ENCODE data around the gene BCL2L1. TPM values are rescaled to one million over a fixed set of nuclear protein-coding genes. Genes with fewer than 3 reads are reported as not detected.

The BCL2L1 gene
- total and polyA plus RNA-seq, 2 experiments from 2014 or later, result 42.4 to 110 TPM

GRCh38 chr20:31673435-31673834, 49.2 kb downstream of the BCL2L1 start:
- Histone ChIP-seq H4K20me1 (replicated peaks; ENCODE audit: insufficient read depth) (peaks cover 21% of the 10 kb centered on the region), H3K9me2 (ENCODE audit: insufficient read depth) (no peaks in the 10 kb centered on the region; the same call in 1 of the 2 replicates), H3K27ac (ENCODE audit: low read depth) (0 out of 2 replicates have a peak overlapping the region, but pooled peaks have one; percentile 6), H3K4me3 (no peak overlapping the region), H3K4me1 (ENCODE audit: insufficient read depth) (peaks cover 6% of the 10 kb centered on the region), H3F3A (replicated peaks; ENCODE audit: low read depth) (peaks cover 27% of the 10 kb centered on the region), H3K79me2 (replicated peaks; ENCODE audit: insufficient read depth) (peaks cover 37% of the 10 kb centered on the region), H3K27me3 (ENCODE audit: insufficient read depth) (no peaks in the 10 kb centered on the region), H3K4me2 (no peak overlapping the region), H2AFZ (no peak overlapping the region), H3K36me3 (ENCODE audit: insufficient read depth) (0 out of 2 replicates have a peak, but pooled peaks cover 9% of the 10 kb centered on the region)
- TF ChIP-seq CTCF (conservative IDR thresholded peaks at IDR 0.05; ENCODE audit: low read depth in 2 of 2), result no peak
- TF ChIP-seq JUNB (IDR thresholded peaks at IDR 0.05; ENCODE audit: unreplicated experiment), result no peak
- TF ChIP-seq REST (IDR thresholded peaks at IDR 0.05; ENCODE audit: unreplicated experiment), result no peak
- no peak for TF ChIP-seq ETS1 (IDR thresholded peaks at IDR 0.05)
- TF ChIP-seq POLR2AphosphoS5 (IDR thresholded peaks at IDR 0.05; ENCODE audit: low read depth), result no peak
- no peak for TF ChIP-seq EZH2phosphoT487 (IDR thresholded peaks at IDR 0.05; ENCODE audit: unreplicated experiment)
- no peak for TF ChIP-seq STAT1 (IDR thresholded peaks at IDR 0.05; ENCODE audit: unreplicated experiment)
- no peak for TF ChIP-seq ZNF114 (CRISPR knock-in tag; IDR thresholded peaks at IDR 0.05)
- ATAC-seq (no peak), DNase-seq (ENCODE audit: low spot score) (no peak)
- no peaks in the 10 kb centered on the region for H3K9me3 Mint-ChIP-seq
- peaks cover 15% of the 10 kb centered on the region for H3K36me3 Mint-ChIP-seq (ENCODE audit: low read depth)
- H3K4me3 Mint-ChIP-seq, result no peak overlapping the region
- peaks cover 5% of the 10 kb centered on the region for H3K27me3 Mint-ChIP-seq (ENCODE audit: insufficient read depth, low read depth, poor library complexity)
- H3K27ac Mint-ChIP-seq, result no peak overlapping the region
- peaks cover 13% of the 10 kb centered on the region for H3K4me1 Mint-ChIP-seq

- Histone ChIP-seq H4K20me1 (replicated peaks; ENCODE audit: insufficient read depth) (peaks cover 18% of the 10 kb centered on the region), H3K36me3 (ENCODE audit: insufficient read depth) (peaks cover 3% of the 10 kb centered on the region; the same call in 1 of the 2 replicates), H3K27me3 (ENCODE audit: insufficient read depth) (no peaks in the 10 kb centered on the region), H3K4me3 (no peak overlapping the region), H3F3A (replicated peaks; ENCODE audit: low read depth) (peaks cover 27% of the 10 kb centered on the region), H3K9me2 (ENCODE audit: insufficient read depth) (no peaks in the 10 kb centered on the region), H3K4me1 (ENCODE audit: insufficient read depth) (peaks cover 3% of the 10 kb centered on the region; the same call in 1 of the 2 replicates), H3K27ac (ENCODE audit: low read depth) (no peak overlapping the region), H3K79me2 (replicated peaks; ENCODE audit: insufficient read depth) (peaks cover 20% of the 10 kb centered on the region), H2AFZ (no peak overlapping the region), H3K4me2 (no peak overlapping the region)
- peaks cover 6% of the 10 kb centered on the region for H3K27me3 Mint-ChIP-seq (ENCODE audit: insufficient read depth, low read depth, poor library complexity)
- H3K9me3 Mint-ChIP-seq, result no peaks in the 10 kb centered on the region
- H3K4me3 Mint-ChIP-seq, result no peak overlapping the region
- no peak for DNase-seq (ENCODE audit: low spot score)
- H3K4me1 Mint-ChIP-seq, result peaks cover 18% of the 10 kb centered on the region
- H3K27ac Mint-ChIP-seq, result no peak overlapping the region
- ATAC-seq, result no peak
- H3K36me3 Mint-ChIP-seq (ENCODE audit: low read depth), result peaks cover 11% of the 10 kb centered on the region
- no peak for TF ChIP-seq EZH2phosphoT487 (IDR thresholded peaks at IDR 0.05; ENCODE audit: unreplicated experiment)
- TF ChIP-seq CTCF (conservative IDR thresholded peaks at IDR 0.05; ENCODE audit: low read depth in 2 of 2), result no peak
- no peak for TF ChIP-seq EZH2 (IDR thresholded peaks at IDR 0.05; ENCODE audit: low read depth, unreplicated experiment)
- no peak for TF ChIP-seq ZNF114 (CRISPR knock-in tag; IDR thresholded peaks at IDR 0.05)
- no peak for TF ChIP-seq POLR2AphosphoS5 (IDR thresholded peaks at IDR 0.05; ENCODE audit: low read depth)
- TF ChIP-seq CREB1 (CRISPR knock-in tag; IDR thresholded peaks at IDR 0.05; ENCODE audit: low read depth), result no peak
- TF ChIP-seq ETS1 (IDR thresholded peaks at IDR 0.05), result no peak
- no peak for TF ChIP-seq STAT1 (IDR thresholded peaks at IDR 0.05; ENCODE audit: unreplicated experiment)
- TF ChIP-seq JUNB (IDR thresholded peaks at IDR 0.05; ENCODE audit: unreplicated experiment), result no peak
- no peak for TF ChIP-seq ZNF331 (CRISPR knock-in tag; IDR thresholded peaks at IDR 0.05; ENCODE audit: low read depth)
Measured at GRCh38 chr20:31671324-31671723, 51.3 kb downstream of the BCL2L1 start.

Measured in GM23338 (cell line).